Measurements from ENCODE around the gene SLC38A4.

GRCh38 chr12:46795988-46796387 lies 29.8 kb downstream of the SLC38A4 start:
- TF ChIP-seq, protein P1, sequence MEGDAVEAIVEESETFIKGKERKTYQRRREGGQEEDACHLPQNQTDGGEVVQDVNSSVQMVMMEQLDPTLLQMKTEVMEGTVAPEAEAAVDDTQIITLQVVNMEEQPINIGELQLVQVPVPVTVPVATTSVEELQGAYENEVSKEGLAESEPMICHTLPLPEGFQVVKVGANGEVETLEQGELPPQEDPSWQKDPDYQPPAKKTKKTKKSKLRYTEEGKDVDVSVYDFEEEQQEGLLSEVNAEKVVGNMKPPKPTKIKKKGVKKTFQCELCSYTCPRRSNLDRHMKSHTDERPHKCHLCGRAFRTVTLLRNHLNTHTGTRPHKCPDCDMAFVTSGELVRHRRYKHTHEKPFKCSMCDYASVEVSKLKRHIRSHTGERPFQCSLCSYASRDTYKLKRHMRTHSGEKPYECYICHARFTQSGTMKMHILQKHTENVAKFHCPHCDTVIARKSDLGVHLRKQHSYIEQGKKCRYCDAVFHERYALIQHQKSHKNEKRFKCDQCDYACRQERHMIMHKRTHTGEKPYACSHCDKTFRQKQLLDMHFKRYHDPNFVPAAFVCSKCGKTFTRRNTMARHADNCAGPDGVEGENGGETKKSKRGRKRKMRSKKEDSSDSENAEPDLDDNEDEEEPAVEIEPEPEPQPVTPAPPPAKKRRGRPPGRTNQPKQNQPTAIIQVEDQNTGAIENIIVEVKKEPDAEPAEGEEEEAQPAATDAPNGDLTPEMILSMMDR (IDR thresholded peaks at IDR 0.05 in 8 of 11, conservative IDR thresholded peaks at IDR 0.05 in 3 of 11), result no peak
- TF ChIP-seq POLR2A (IDR thresholded peaks at IDR 0.05), result no peak
